CD4-positive, alpha-beta T cell treated with Interleukin-12 subunit alpha and Interleukin-12 subunit beta, for 1 hour (primary cell): Measurements from ENCODE around the gene CREB3.

Source experiments
- DNase-seq: peaks from one replicate; pipeline ENCODE4 v3.0.0-alpha.2; 2020

CREB3 gene

DNA sequence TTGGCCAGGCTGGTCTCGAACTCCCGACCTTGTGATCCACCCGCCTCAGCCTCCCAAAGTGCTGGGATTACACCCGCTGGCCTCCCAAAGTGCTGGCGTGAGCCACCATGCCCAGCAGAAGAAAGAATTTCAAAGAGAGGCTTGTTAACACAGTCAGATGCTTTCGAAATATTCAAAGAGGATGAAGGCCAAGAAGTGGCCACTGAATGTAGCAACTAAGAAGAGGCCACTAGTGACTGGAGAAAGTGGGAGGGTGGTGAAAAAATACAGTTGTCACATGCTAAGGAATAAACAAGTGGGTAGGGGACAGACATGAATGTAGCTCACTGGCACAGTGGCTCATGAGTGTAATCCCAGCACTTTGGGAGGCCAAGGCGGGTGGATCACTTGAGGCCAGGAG is 29.8 kb upstream of the CREB3 start:
- no peak for DNase-seq

- DNase-seq: no peak
These were observed 28.4 kb upstream of the CREB3 start for GRCh38 chr9:35703906-35704672.

GRCh38 chr9:35705372-35705771 is 27.1 kb upstream of the CREB3 start:
- no peak for DNase-seq

- no peak for DNase-seq
These were observed 26.5 kb upstream of the CREB3 start for GRCh38 chr9:35705836-35706430.

DNA sequence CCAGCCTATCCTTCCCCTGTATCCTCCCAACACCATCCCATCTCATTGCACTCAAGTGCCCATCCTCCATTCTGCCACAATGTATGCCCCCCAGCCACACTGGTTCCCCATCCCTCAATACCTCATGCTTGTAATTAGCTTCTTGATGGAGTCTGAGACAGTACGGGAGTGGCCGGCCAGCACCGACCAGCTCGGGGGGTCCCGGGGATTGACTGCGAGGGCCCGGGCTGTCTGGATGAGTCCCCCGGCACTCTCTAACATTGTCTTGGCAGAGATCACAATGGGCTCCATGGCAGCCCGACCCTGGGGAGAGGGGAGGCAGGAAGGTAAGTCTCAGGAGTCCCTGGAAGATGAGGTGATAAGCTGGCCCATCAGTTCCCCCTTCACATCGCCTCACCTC is 25.5 kb upstream of the CREB3 start:
- no peak for DNase-seq

- no peak for DNase-seq
These were observed 24.3 kb upstream of the CREB3 start for GRCh38 chr9:35708146-35708545.

DNA sequence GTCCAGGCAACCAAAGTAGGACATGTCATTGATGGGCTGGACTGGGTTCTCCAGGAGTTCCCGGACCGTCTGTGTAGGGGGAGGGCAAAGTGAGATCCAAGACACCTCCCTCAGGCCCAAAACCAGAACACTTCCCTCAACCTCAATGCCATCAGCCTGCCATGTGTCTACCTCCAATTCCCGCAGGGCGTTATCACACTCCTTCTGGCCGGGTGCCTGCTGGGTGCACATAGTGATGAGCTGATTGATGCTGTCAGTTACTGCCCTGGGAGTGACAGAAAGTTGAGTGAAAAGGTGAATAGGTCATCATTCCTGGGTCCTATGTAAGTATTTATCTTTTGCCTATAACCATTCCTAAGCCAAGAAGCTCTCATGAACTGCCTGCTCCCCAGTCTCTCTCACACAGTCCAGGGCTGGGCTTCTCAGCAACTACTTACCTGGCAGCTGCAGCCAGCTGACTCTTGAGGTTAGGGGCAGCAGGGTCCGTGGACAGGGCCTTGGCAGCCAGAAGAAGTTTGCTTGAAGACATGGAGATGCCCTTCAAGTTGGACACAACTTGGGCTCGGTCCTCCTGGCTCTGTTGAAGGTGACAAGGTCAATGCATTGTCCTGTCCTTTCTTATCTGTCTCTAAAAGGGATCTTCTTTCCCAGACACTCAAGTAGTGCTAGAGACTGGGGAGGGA is 21.5 kb upstream of the CREB3 start:
- no peak for DNase-seq

- no peak for DNase-seq
These were observed 20.7 kb upstream of the CREB3 start for GRCh38 chr9:35711501-35712428.

DNA sequence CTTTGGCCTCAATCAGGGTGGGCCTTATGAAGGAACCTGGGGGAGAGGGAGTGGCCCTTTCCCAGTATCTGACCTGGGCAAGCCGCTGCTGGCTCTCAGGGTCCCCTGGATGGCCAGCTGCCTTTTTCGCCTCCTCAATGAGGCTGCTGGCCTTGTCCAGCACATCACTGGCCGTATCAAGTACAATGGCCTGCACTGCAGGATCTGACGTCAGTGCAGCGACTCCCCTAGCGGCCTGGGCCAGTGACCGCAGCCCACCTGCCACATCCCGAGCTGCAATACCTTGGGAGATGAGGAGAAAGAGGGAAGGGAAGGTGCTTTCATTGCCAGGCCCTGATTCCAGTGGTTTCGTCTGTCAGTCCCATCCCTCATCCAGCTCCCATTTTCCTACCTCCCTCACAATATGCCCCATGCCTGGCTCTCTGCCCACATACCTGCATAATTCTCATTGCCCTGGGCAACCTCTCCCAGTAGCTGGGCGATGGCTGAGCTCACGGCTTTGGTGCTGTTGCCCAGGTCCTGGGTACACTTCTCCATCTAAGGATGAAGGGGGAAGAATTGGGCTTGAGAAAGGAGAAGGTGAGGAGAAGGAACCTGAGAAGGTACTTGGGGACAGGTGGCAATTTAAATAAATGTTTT is 19.6 kb upstream of the CREB3 start:
- DNase-seq: no peak

GRCh38 chr9:35713578-35713977 is 18.9 kb upstream of the CREB3 start:
- no peak for DNase-seq

- no peak for DNase-seq
These were observed 18.3 kb upstream of the CREB3 start for GRCh38 chr9:35714123-35714522.

DNA sequence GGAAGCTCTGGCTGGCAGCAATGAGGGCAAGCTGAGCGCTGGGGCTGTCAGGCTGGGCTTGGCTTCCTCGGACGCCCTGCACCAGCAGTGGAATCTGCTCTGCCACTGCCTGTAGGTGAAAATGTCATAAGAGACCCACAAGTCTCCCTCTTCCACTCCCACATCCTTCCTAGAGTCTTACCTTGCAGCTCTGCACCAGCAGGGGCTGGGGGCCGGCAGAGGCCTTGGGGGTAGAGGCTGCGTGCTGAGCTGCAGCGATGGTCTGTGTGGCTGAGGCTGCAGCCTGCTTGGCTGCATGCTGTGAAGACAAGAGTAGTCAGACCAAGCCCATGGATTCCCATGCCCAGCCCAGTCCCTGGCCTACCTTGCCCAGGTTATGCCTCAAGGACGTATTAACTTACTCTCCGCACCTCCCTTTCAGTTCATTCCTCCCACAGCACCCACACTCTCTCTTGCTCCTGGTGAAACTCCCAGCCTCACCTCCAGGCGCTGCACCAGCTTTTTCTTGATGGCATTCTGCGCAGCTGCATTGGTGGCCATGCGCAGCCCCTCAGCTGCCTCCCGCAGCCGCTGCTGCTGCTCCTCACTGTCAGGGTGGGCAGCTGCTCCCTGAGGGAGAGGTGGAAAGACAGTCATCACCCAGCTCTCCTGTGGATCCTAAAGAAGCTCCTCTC is 17.8 kb upstream of the CREB3 start:
- no peak for DNase-seq

DNA sequence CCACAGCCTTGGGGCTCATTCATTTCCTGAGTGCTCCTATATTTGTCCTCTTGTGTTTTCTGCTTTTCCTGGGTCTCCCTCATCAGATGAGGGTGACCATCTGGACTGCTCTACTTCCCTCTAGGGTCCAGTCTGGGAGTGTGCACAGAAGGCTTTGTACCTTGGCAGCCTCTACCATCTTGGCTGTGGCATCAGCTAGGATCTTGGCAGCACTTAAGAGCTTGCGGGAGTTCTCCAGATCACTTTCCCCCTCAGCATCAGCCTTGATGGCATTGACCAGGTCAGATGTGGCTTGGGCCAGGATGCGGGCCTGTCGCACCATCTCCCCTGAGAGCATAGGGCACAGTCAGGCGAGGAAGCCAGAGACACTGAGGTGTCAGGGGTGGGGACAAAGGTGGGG is 16.2 kb upstream of the CREB3 start:
- no peak for DNase-seq

GRCh38 chr9:35717132-35717870 is 15.2 kb upstream of the CREB3 start:
- no peak for DNase-seq

GRCh38 chr9:35718721-35719511 is 13.6 kb upstream of the CREB3 start:
- no peak for DNase-seq

DNA sequence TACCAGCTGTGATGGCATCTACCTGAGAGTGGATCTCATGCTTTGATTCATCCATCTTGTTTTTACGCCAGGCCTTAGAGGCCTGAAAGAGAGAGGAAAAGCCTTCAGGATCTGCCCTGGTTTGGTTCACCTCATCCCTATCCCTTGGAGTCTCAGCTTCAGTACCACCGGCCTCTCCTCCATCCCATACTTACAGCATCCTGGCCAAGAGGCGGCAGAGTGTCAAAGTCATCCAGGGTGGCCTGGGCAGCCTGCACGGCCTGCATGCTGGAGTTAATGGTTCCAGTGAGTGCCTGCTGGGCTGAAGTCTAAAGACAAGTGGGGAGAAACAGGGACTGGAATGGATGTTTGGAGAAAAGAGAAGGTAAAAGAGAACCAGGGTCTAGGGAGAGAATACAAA is 12.9 kb upstream of the CREB3 start:
- DNase-seq: no peak

- DNase-seq: no peak
These were observed 9.0 kb upstream of the CREB3 start for GRCh38 chr9:35723426-35723825.

- DNase-seq: no peak
These were observed 8.6 kb upstream of the CREB3 start for GRCh38 chr9:35723908-35724307.

DNA sequence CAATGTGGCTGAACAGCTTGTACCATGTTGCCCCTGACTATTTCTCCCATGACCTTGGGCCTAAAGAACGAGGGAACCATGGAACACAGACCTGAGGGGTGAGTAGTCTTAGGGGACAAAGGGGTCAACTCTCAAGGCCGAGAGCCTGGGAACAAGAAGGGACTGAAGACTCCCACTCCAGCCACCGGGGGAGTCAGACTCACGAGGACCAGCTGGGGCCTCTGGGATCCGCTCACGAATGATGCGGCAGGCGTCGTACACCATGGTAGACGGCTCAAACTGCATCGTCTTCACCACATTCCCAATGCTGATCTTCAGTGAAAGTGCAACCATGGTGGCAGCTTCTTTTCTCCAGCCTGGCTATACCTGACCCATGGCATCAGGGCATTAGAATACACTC is 7.1 kb upstream of the CREB3 start:
- DNase-seq: no peak

- peak; percentile 39 for DNase-seq
These were observed 5.5 kb upstream of the CREB3 start for GRCh38 chr9:35726931-35727330.

DNA sequence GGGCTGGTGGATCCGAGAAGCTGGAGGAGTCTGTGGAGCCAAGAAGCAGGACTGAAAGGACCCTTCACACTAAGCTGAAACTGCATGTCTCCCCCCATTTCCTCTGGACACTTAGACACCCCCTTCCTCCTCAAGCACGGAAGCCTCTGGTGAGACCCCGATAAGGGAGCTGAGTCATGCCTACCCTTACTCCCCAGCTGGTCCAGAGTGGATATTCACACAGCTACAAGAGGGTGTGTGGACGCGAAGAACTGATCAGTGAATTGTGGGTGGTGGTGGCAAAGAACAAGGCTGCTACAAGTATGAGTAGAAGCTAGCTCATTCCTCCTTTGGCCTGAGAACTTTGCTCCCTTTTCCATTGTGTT is 4.8 kb upstream of the CREB3 start:
- no peak for DNase-seq
